Fibroblast of lung (primary cell): Measurements from ENCODE around the gene FAM131A.

Experiments used
- CTCF ChIP-seq, 2 donors: IDR thresholded peaks in 1 of 2; conservative IDR thresholded peaks in 1 of 2; 1 replicate in 1 of 2; 2 replicates in 1 of 2; pipeline ENCODE4 v1.5.1; 2011 to 2012; ENCODE audit warnings: low read length in 2 of 2, control low read depth in 1 of 2, inconsistent platforms in 1 of 2, low read depth in 1 of 2, mild to moderate bottlenecking in 1 of 2
- EZH2 ChIP-seq: IDR thresholded peaks from 2 replicates; pipeline ENCODE4 v1.5.1; 2012; ENCODE audit warnings: low read length, control low read depth, mild to moderate bottlenecking; ENCODE audit errors: missing control alignments

- TF ChIP-seq EZH2, result no peak
- TF ChIP-seq CTCF (conservative IDR thresholded peaks at IDR 0.05 in 1 of 2, IDR thresholded peaks at IDR 0.05 in 1 of 2; ENCODE audit: low read depth in 1 of 2, low read length in 2 of 2), result no peak
Measured at GRCh38 chr3:184388164-184388935, 51.0 kb downstream of the FAM131A start.
